Natural killer cell (primary cell): Measurements from ENCODE around the gene CREB3. TPM values are rescaled to one million over a fixed set of nuclear protein-coding genes. Genes with fewer than 3 reads are reported as not detected.

Source experiments
- ATAC-seq, 3 donors: fragments of 150-1000 bp in 2 of 3; fragments of 200-7000 bp in 1 of 3; cut with Tn5 transposase; 1 replicate in 1 of 3; 2 replicates in 2 of 3; pipeline ENCODE4 v1.10.0; 2021; ENCODE audit warnings: mild to moderate bottlenecking in 2 of 3, moderate library complexity in 2 of 3
- DNase-seq, 2 donors: peaks; one replicate each; pipeline versions ENCODE4 v3.0.0 to v3.0.0-alpha.2; 2013 to 2021; ENCODE audit warnings: mixed read lengths in 1 of 2
- H3K27ac ChIP-seq: one replicate; pipeline ENCODE4 v1.5.1; 2013; ENCODE audit warnings: mild to moderate bottlenecking, low read length
- H3K27me3 ChIP-seq: one replicate; pipeline ENCODE4 v1.6.1; 2013; ENCODE audit warnings: low read length; ENCODE audit not compliant: control insufficient read depth, insufficient read depth
- H3K36me3 ChIP-seq: one replicate; pipeline ENCODE4 v1.6.1; 2013; ENCODE audit warnings: low read length; ENCODE audit not compliant: control insufficient read depth, insufficient read depth
- H3K4me1 ChIP-seq: one replicate; pipeline ENCODE4 v1.6.1; 2013; ENCODE audit warnings: low read length; ENCODE audit not compliant: control insufficient read depth, insufficient read depth
- H3K4me3 ChIP-seq: one replicate; pipeline ENCODE4 v1.5.1; 2013; ENCODE audit warnings: low read length
- H3K9me3 ChIP-seq: one replicate; pipeline ENCODE4 v1.6.1; 2013; ENCODE audit warnings: low read length; ENCODE audit not compliant: control insufficient read depth, insufficient read depth
- H3K27ac Mint-ChIP-seq, 2 donors: one replicate each; pipeline ENCODE4 v1.8.0; 2022; ENCODE audit warnings: mild to moderate bottlenecking in 2 of 2, mixed read lengths in 2 of 2, moderate library complexity in 1 of 2
- H3K27me3 Mint-ChIP-seq, 2 donors: one replicate each; pipeline ENCODE4 v1.8.0; 2022; ENCODE audit warnings: low read depth in 2 of 2, mixed read lengths in 2 of 2
- H3K36me3 Mint-ChIP-seq: one replicate; pipeline ENCODE4 v1.8.0; 2022; ENCODE audit warnings: mixed read lengths
- H3K4me1 Mint-ChIP-seq, 2 donors: one replicate each; pipeline ENCODE4 v1.8.0; 2022; ENCODE audit warnings: mixed read lengths in 2 of 2
- H3K4me3 Mint-ChIP-seq: one replicate; pipeline ENCODE4 v1.8.0; 2022; ENCODE audit warnings: mild to moderate bottlenecking, moderate library complexity, mixed read lengths
- H3K9me3 Mint-ChIP-seq, 2 donors: one replicate each; pipeline ENCODE4 v1.8.0; 2022; ENCODE audit warnings: mixed read lengths in 2 of 2
- WGBS: methylation state at CpG from one replicate; pipeline ENCODE4 v1.1.7; 2013; ENCODE audit warnings: missing lambda C conversion rate; ENCODE audit not compliant: insufficient coverage; 5-methylcytosine and 5-hydroxymethylcytosine counted together
- intact Hi-C: fragments of 100-400 bp; cut with micrococcal nuclease; formaldehyde crosslinking; loops from one replicate; pipeline ENCODE4 v1.14.2; 2022
- total RNA-seq, 4 donors: library from RNA; stranded (reverse); fragments of 120-200 nt in 1 of 4; gene quantifications; one replicate each; pipeline versions ENCODE4 v1.2.3 to v1.2.4, GENCODE V29; 2013 to 2022
- TF ChIP-seq, protein P1 (sequence below): fragments of 200-600 bp; IDR thresholded peaks from one replicate; pipeline ENCODE4 v1.8.0; 2022; ENCODE audit warnings: antibody characterized with exemption

Gene CREB3
- total RNA-seq, 3 donors from 2014 or later (not counting 1 experiment from before 2014, with no cell fraction given) = 15.7 to 19.7 (median 18.8) TPM

DNA sequence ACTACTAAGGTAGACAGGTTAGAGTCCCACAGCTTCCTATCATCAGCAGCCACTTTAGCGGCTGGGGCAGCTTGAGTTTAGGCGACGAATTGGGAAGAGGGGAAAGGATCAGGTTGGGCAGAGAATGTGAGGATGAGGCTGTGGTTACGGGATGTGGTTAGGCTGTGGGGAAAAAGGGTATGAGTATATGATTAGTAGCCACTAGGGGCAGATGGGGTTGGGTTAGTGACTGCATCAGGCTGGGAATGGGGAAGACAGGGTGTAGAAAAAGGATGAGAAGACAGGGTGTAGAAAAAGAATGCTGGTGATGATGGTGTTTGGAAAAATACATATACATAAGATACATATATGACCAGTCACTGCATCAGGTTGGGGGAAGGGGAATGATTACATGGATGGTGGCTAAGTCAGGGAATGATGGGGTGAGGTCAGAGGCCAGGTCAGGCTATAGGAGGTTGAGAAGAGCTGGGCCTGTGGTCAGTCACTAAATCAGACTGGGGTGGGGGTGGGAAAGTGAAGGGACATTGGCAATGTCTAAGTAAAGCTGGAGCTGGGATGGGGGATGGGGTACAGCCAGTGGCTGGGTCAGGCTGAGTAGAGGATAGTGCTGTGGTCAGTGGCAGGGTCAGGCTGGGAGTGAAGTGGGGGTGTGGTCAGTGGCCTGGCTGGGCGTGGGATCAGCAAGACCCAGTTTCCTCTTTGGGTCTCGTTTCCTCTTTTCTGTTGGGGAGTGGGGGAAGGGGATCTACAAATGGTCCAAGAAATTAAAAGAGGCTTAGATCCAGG, 2.6 kb upstream of the CREB3 start:
- Mint-ChIP-seq H3K4me3 (no peak overlapping the region), H3K4me1 (peaks cover 19 to 20% of the 10 kb centered on the region in 2 donors), H3K36me3 (peaks cover under 1% of the 10 kb centered on the region), H3K27ac (no peak overlapping the region), H3K9me3 (no peaks in the 10 kb centered on the region), H3K27me3 (no peaks in the 10 kb centered on the region)
- peaks cover 62% of the 10 kb centered on the region for H3K4me1 ChIP-seq
- WGBS = under 1% methylated on average over 6 of the region's 6 CpGs
- no peaks in the 10 kb centered on the region for H3K27me3 ChIP-seq
- peaks cover 14% of the 10 kb centered on the region for H3K36me3 ChIP-seq
- intact Hi-C loops = loop anchor here (5.0 kb wide), 1 partner anchor 113 kb away; the partner anchor contains the start of gene CD72
- H3K4me3 ChIP-seq = peak overlapping the region; percentile 13
- DNase-seq = peak in 1 of 2 donors; percentile 72
- ATAC-seq = peak in 1 of 3 donors; percentile 21
- no peaks in the 10 kb centered on the region for H3K9me3 ChIP-seq
- peak overlapping the region; percentile 88 for H3K27ac ChIP-seq
- TF ChIP-seq, protein P1, sequence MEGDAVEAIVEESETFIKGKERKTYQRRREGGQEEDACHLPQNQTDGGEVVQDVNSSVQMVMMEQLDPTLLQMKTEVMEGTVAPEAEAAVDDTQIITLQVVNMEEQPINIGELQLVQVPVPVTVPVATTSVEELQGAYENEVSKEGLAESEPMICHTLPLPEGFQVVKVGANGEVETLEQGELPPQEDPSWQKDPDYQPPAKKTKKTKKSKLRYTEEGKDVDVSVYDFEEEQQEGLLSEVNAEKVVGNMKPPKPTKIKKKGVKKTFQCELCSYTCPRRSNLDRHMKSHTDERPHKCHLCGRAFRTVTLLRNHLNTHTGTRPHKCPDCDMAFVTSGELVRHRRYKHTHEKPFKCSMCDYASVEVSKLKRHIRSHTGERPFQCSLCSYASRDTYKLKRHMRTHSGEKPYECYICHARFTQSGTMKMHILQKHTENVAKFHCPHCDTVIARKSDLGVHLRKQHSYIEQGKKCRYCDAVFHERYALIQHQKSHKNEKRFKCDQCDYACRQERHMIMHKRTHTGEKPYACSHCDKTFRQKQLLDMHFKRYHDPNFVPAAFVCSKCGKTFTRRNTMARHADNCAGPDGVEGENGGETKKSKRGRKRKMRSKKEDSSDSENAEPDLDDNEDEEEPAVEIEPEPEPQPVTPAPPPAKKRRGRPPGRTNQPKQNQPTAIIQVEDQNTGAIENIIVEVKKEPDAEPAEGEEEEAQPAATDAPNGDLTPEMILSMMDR = peak; percentile 35

DNA sequence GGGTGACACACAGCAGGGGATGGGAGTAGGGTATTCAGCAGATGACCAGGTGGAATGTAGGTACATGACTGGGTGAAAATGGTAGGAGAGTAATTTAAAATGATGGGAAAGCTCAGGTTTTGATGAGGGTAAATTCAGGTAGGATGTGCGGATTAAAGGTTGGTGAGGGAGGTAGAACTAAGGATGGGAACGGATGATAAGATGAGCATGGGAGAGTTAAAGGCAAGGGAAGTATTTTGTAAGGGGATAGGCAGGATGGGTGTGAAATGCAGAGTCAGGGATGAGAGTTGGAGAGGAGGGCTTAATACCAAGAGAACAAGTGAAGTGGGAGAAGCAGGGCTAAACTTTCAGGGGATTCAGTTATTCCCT, 2.0 kb upstream of the CREB3 start:
- Mint-ChIP-seq H3K36me3 (no peaks in the 10 kb centered on the region), H3K9me3 (no peaks in the 10 kb centered on the region), H3K27me3 (no peaks in the 10 kb centered on the region), H3K4me3 (no peak overlapping the region), H3K27ac (no peak overlapping the region), H3K4me1 (peaks cover 16 to 18% of the 10 kb centered on the region in 2 donors)
- TF ChIP-seq, protein P1 = no peak
- Histone ChIP-seq H3K4me3 (peak overlapping the region; percentile 88), H3K27me3 (no peaks in the 10 kb centered on the region), H3K4me1 (peaks cover 62% of the 10 kb centered on the region), H3K27ac (peak overlapping the region; percentile 88), H3K9me3 (no peaks in the 10 kb centered on the region), H3K36me3 (peaks cover 14% of the 10 kb centered on the region)
- 85% methylated on average over 2 of the region's 2 CpGs for WGBS
- intact Hi-C loops = loop anchor here (5.0 kb wide), 1 partner anchor 113 kb away; the partner anchor contains the start of gene CD72
- DNase-seq (no peak), ATAC-seq (no peak)

DNA sequence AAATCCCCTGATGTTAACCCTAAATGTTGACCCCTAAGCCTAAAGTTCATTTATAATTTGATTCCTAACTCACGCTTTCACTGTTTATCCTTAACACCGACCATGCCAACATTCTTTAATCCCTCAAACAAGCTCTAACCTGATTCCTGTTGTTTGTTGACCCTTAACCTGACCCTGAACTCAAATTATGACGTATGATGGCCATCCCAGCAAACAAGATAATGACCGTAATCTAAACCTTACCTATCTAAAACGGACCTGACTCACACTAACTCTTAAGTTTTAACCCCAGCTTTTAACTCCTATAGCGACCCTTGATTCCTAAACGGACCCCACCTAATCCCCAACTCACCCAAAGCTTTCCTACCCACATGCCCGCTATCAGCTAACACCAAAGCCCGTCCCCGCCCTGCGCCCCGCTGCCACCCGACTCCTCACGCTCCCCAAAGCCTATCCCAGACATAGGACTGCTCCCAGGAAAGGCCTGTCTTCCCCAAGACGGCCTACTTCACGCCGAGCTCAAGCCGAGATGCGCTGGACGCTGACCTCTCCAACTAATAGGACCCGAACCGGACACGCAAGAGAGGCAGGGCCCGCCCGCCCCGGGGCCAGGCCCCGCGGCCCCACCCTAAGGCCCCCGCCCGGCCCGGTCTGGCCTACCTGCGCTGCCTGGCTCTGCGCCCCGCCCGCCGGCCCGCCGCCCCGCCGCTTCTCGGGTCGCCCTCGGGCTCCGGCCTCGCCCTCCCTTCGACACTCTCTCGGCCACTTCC, 866 bp upstream of the CREB3 start:
- peaks cover 15% of the 10 kb centered on the region for H3K36me3 ChIP-seq
- H3K27me3 ChIP-seq = no peaks in the 10 kb centered on the region
- DNase-seq (no peak), ATAC-seq (no peak)
- H3K4me3 ChIP-seq = peak overlapping the region; percentile 88
- H3K36me3 Mint-ChIP-seq = no peaks in the 10 kb centered on the region
- TF ChIP-seq, protein P1 = no peak
- no peaks in the 10 kb centered on the region for H3K9me3 ChIP-seq
- H3K4me3 Mint-ChIP-seq = no peak overlapping the region
- no peaks in the 10 kb centered on the region for H3K9me3 Mint-ChIP-seq
- H3K27me3 Mint-ChIP-seq = no peaks in the 10 kb centered on the region
- peaks cover 56% of the 10 kb centered on the region for H3K4me1 ChIP-seq
- peaks cover 16 to 25% of the 10 kb centered on the region in 2 donors for H3K4me1 Mint-ChIP-seq
- under 1% methylated on average over 47 of the region's 47 CpGs for WGBS
- H3K27ac Mint-ChIP-seq = no peak overlapping the region
- H3K27ac ChIP-seq = peak overlapping the region; percentile 95
- intact Hi-C loops = loop anchor here (1.0 to 5.0 kb wide), 8 partner anchors 18 to 635 kb away; partner anchors contain the start of genes CCDC107, CD72, GBA2 and HINT2
